Measurements from ENCODE around the gene DNAL1. TPM values are rescaled to one million over a fixed set of nuclear protein-coding genes. Genes with fewer than 3 reads are reported as not detected.

DNAL1 gene
- total and polyA plus RNA-seq, 9 donors = 4.1 to 19.9 (median 15.8) TPM

DNA sequence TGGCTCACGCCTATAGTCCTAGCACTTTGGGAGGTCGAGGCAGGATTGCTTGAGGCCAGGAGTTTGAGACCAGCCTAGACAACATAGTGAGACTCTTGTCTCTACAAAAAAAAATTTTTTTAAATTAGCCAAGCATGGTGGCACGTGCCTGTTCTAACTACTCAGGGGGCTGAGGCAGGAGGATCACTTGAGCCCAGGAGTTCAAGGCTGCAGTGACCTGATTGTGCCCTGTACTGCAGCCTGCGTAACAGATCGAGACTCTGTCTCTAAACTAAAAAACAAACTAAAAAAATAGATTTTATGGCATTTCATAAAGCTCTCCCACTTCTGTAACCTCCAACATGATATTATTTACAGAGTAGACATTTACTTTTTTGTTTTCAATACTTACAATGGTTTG lies 39.8 kb downstream of the DNAL1 start:
- WGBS, 3 donors = 38 to 57% (median 53%) methylated on average over 5 of the region's 5 CpGs
- no peaks in the 10 kb centered on the region for H3K27me3 ChIP-seq
- no peaks in the 10 kb centered on the region for H3K36me3 ChIP-seq
- DNase-seq = peak in 4 of 5 donors; percentile 29 to 64 (median 30)
- no peak overlapping the region for H3K4me3 ChIP-seq
- no peaks in the 10 kb centered on the region for H3K4me1 ChIP-seq (ENCODE audit: insufficient read depth)
- intact Hi-C loops (cut with DNase I) = no loop called here
- TF ChIP-seq EP300 (IDR thresholded peaks at IDR 0.05) = no peak
- TF ChIP-seq, protein P1, sequence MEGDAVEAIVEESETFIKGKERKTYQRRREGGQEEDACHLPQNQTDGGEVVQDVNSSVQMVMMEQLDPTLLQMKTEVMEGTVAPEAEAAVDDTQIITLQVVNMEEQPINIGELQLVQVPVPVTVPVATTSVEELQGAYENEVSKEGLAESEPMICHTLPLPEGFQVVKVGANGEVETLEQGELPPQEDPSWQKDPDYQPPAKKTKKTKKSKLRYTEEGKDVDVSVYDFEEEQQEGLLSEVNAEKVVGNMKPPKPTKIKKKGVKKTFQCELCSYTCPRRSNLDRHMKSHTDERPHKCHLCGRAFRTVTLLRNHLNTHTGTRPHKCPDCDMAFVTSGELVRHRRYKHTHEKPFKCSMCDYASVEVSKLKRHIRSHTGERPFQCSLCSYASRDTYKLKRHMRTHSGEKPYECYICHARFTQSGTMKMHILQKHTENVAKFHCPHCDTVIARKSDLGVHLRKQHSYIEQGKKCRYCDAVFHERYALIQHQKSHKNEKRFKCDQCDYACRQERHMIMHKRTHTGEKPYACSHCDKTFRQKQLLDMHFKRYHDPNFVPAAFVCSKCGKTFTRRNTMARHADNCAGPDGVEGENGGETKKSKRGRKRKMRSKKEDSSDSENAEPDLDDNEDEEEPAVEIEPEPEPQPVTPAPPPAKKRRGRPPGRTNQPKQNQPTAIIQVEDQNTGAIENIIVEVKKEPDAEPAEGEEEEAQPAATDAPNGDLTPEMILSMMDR (IDR thresholded peaks at IDR 0.05) = no peak
- no peaks in the 10 kb centered on the region for H3K9me3 ChIP-seq
- H3K27ac ChIP-seq = no peak overlapping the region

GRCh38 chr14:73685328-73685727 lies 40.5 kb downstream of the DNAL1 start:
- no peak for TF ChIP-seq POLR2A (IDR thresholded peaks at IDR 0.05)
- TF ChIP-seq, protein P1 (IDR thresholded peaks at IDR 0.05) = no peak
- TF ChIP-seq EP300 (IDR thresholded peaks at IDR 0.05) = no peak

GRCh38 chr14:73686901-73687300 lies 42.1 kb downstream of the DNAL1 start:
- no peaks in the 10 kb centered on the region for H3K9me3 ChIP-seq
- intact Hi-C loops (cut with DNase I) = no loop called here
- TF ChIP-seq, protein P1 (IDR thresholded peaks at IDR 0.05) = no peak
- TF ChIP-seq POLR2A (IDR thresholded peaks at IDR 0.05) (no peak), EP300 (IDR thresholded peaks at IDR 0.05) (no peak)
- no peaks in the 10 kb centered on the region for H3K36me3 ChIP-seq
- DNase-seq = no peak
- H3K27ac ChIP-seq = no peak overlapping the region
- 23 to 28% (median 24%) methylated on average over 3 of the region's 3 CpGs for WGBS, 3 donors
- no peak overlapping the region for H3K4me3 ChIP-seq
- H3K27me3 ChIP-seq = no peaks in the 10 kb centered on the region
- H3K4me1 ChIP-seq (ENCODE audit: insufficient read depth) = no peaks in the 10 kb centered on the region

More at GRCh38 chr14:73685328-73685727, 40.5 kb downstream of the DNAL1 start:
- no peak overlapping the region for H3K27ac ChIP-seq
- no peaks in the 10 kb centered on the region for H3K36me3 ChIP-seq
- H3K9me3 ChIP-seq = no peaks in the 10 kb centered on the region
- H3K4me3 ChIP-seq = no peak overlapping the region
- intact Hi-C loops (cut with DNase I) = no loop called here
- no peaks in the 10 kb centered on the region for H3K27me3 ChIP-seq
- WGBS, 3 donors = 93 to 94% (median 93%) methylated on average over 9 of the region's 9 CpGs
- no peaks in the 10 kb centered on the region for H3K4me1 ChIP-seq (ENCODE audit: insufficient read depth)
- peak in 4 of 5 donors; percentile 28 to 50 (median 43) for DNase-seq

- no peak for DNase-seq
- Histone ChIP-seq H3K4me1 (ENCODE audit: insufficient read depth) (no peaks in the 10 kb centered on the region), H3K36me3 (no peaks in the 10 kb centered on the region), H3K27ac (no peak overlapping the region), H3K27me3 (no peaks in the 10 kb centered on the region), H3K9me3 (no peaks in the 10 kb centered on the region), H3K4me3 (no peak overlapping the region)
- intact Hi-C loops (cut with DNase I) = no loop called here
- TF ChIP-seq EP300 (IDR thresholded peaks at IDR 0.05) (no peak), POLR2A (IDR thresholded peaks at IDR 0.05) (no peak)
- TF ChIP-seq, protein P1 (IDR thresholded peaks at IDR 0.05) = no peak
- WGBS, 3 donors = 97 to 99% (median 99%) methylated on average over 2 of the region's 2 CpGs
These were observed 49.3 kb downstream of the DNAL1 start for GRCh38 chr14:73694083-73694482.
